ENCODE data around the gene GSTA4. TPM values are rescaled to one million over a fixed set of nuclear protein-coding genes. Genes with fewer than 3 reads are reported as not detected.

GSTA4 gene
- total and polyA plus RNA-seq, 2 donors (not counting 3 experiments of a cell fraction or from before 2014, with no cell fraction given) = 15.0 to 24.6 TPM

DNA sequence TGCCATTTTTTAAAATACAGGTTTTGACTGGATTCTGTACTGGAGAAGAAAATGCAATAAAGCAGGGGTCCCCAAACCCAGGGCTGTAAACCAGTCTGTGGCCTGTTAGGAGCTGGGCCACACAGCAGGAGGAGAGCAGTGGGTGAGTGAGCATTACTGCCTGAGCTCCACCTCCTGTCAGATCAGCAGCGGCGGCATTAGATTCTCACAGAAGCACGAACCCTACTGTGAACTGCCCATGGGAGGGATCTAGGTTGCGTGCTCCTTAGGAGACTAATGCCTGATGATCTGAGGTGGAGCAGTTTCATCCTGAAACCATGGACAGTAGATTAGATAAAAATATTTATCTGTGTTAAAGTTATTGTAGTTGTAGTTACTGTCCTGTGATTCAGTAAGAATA is 49.0 kb upstream of the GSTA4 start:
- BruUV-seq (replicated peaks) = no TSS peak
- intact Hi-C loops (cut with micrococcal nuclease) (no loop called here), dilution Hi-C loops (cut with MboI; ENCODE audit: extremely low pct_ligation_motif_present, low sequenced_read_pairs) (no loop called here)
- POLR2A ChIA-PET = no interaction called here
- H3K9ac ChIP-seq (replicated peaks; ENCODE audit: extremely low read depth, insufficient read depth, low read length) = no peak overlapping the region
- H3K36me3 ChIP-seq (ENCODE audit: control insufficient read depth in 2 of 2, extremely low read depth in 1 of 2, insufficient read depth in 2 of 2, low read length in 2 of 2) = peaks cover 2 to 4% of the 10 kb centered on the region in 2 experiments
- no peaks in the 10 kb centered on the region for H3K79me2 ChIP-seq (ENCODE audit: control insufficient read depth, insufficient read depth, low read length)
- TF ChIP-seq FOS (IDR thresholded peaks at IDR 0.05; ENCODE audit: borderline replicate concordance, insufficient read depth, low read length) = no peak
- CTCF ChIA-PET = interaction anchor here (1.4 to 1.5 kb wide), 2 partner anchors 10 to 21 kb away, joined by 4 read pairs; partner anchors contain the start of gene FBXO9
- DNase-seq (ENCODE audit: low read depth, low spot score) = no peak
- FAIRE-seq = no peak
- H3K9me1 ChIP-seq (replicated peaks; ENCODE audit: control insufficient read depth, extremely low read depth, insufficient read depth, low read length) = no peaks in the 10 kb centered on the region
- peaks cover 28% of the 10 kb centered on the region for H3K4me1 ChIP-seq (ENCODE audit: control insufficient read depth, extremely low read depth, insufficient read depth, low read length)
- no peaks in the 10 kb centered on the region for H3K9me3 ChIP-seq (replicated peaks; ENCODE audit: control insufficient read depth, insufficient read depth, low read length)
- H3K27me3 ChIP-seq (ENCODE audit: control insufficient read depth in 2 of 2, insufficient read depth in 2 of 2, low read length in 2 of 2) = no peaks in the 10 kb centered on the region
- H3K4me2 ChIP-seq (ENCODE audit: insufficient read depth, low read length) = no peak overlapping the region
- no peak overlapping the region for H3K27ac ChIP-seq (ENCODE audit: insufficient read depth, low read depth, low read length)
- no peak overlapping the region for H2AFZ ChIP-seq (ENCODE audit: low read depth, low read length)
- H4K20me1 ChIP-seq (replicated peaks; ENCODE audit: control insufficient read depth, extremely low read depth, insufficient read depth, low read length) = no peaks in the 10 kb centered on the region
- no peak overlapping the region for H3K4me3 ChIP-seq (replicated peaks in 1 of 3; ENCODE audit: insufficient read depth in 1 of 3, low read depth in 1 of 3, low read length in 3 of 3)

DNA sequence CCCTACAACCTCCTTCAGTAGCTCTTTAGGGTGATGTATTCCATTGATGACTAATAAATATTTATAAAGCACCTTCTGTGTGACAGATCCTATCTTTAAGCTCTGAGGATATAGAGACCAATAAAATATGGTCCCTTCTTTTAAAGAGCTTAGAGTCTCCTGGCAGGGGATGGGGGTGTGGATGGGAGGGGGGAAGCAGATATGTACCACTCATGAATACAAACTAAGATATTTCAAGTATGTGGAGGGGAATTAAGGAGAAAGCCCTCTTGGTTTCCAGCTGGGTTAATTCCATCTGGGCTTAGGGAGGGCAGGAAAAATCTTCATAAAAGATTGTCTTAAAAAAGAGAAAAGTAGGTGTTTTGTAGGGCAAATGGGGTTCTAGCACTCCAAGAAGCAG is 48.5 kb upstream of the GSTA4 start:
- no peaks in the 10 kb centered on the region for H3K27me3 ChIP-seq (ENCODE audit: control insufficient read depth in 2 of 2, insufficient read depth in 2 of 2, low read length in 2 of 2)
- ChIA-PET POLR2A (no interaction called here), CTCF (interaction anchor here (0.8 to 2.1 kb wide), 5 partner anchors 10 to 48 kb away, joined by 4 to 12 read pairs (median 4); partner anchors contain the start of genes FBXO9 and GSTA4)
- H3K4me1 ChIP-seq (ENCODE audit: control insufficient read depth, extremely low read depth, insufficient read depth, low read length) = peaks cover 24% of the 10 kb centered on the region
- dilution Hi-C loops (cut with MboI; ENCODE audit: extremely low pct_ligation_motif_present, low sequenced_read_pairs) = no loop called here
- no peaks in the 10 kb centered on the region for H4K20me1 ChIP-seq (replicated peaks; ENCODE audit: control insufficient read depth, extremely low read depth, insufficient read depth, low read length)
- no peak for DNase-seq (ENCODE audit: low read depth, low spot score)
- no peaks in the 10 kb centered on the region for H3K9me1 ChIP-seq (replicated peaks; ENCODE audit: control insufficient read depth, extremely low read depth, insufficient read depth, low read length)
- TF ChIP-seq EZH2 (IDR thresholded peaks at IDR 0.05; ENCODE audit: borderline replicate concordance, low read depth, low read length, severe bottlenecking) = no peak
- H3K36me3 ChIP-seq (ENCODE audit: control insufficient read depth in 2 of 2, extremely low read depth in 1 of 2, insufficient read depth in 2 of 2, low read length in 2 of 2) = peaks cover 2 to 4% of the 10 kb centered on the region in 2 experiments
- no peaks in the 10 kb centered on the region for H3K79me2 ChIP-seq (ENCODE audit: control insufficient read depth, insufficient read depth, low read length)
- H3K9ac ChIP-seq (replicated peaks; ENCODE audit: extremely low read depth, insufficient read depth, low read length) = no peak overlapping the region
- intact Hi-C loops (cut with micrococcal nuclease) = no loop called here
- BruUV-seq (replicated peaks) = no TSS peak
- no peak overlapping the region for H3K4me3 ChIP-seq (replicated peaks in 1 of 3; ENCODE audit: insufficient read depth in 1 of 3, low read depth in 1 of 3, low read length in 3 of 3)
- H2AFZ ChIP-seq (ENCODE audit: low read depth, low read length) = no peak overlapping the region
- no peak overlapping the region for H3K4me2 ChIP-seq (ENCODE audit: insufficient read depth, low read length)
- no peak overlapping the region for H3K27ac ChIP-seq (ENCODE audit: insufficient read depth, low read depth, low read length)
- H3K9me3 ChIP-seq (replicated peaks; ENCODE audit: control insufficient read depth, insufficient read depth, low read length) = no peaks in the 10 kb centered on the region
- FAIRE-seq = no peak

Measured in endothelial cell of umbilical vein (primary cell).